ENCODE results near the gene COLQ. TPM values are rescaled to one million over a fixed set of nuclear protein-coding genes. Genes with fewer than 3 reads are reported as not detected.
A peak's percentile ranks its signal among the peaks of the same experiment; 100 is the strongest.

COLQ gene
- total and polyA plus RNA-seq, 8 donors: 1.9 to 12.6 (median 10.1) TPM

GRCh38 chr3:15556512-15556911, 35.0 kb upstream of the COLQ start:
- Histone ChIP-seq H3K4me3 (no peak overlapping the region), H3K36me3 (peaks cover 0 to 14% of the 10 kb centered on the region in 2 donors), H3K27me3 (no peaks in the 10 kb centered on the region), H3K4me1 (peaks cover 6 to 18% of the 10 kb centered on the region in 2 donors), H3K9me3 (no peaks in the 10 kb centered on the region), H3K27ac (peak overlapping the region; percentile 23 to 67)
- no peak for TF ChIP-seq CTCF (IDR thresholded peaks at IDR 0.05)
- no peak for DNase-seq
- intact Hi-C loops (cut with DNase I): loop anchor here in 1 of 2 donors (10.0 kb wide), 1 partner anchor 132 kb away; the partner anchor contains the start of genes EAF1 and METTL6
- ATAC-seq: peak; percentile 59

DNA sequence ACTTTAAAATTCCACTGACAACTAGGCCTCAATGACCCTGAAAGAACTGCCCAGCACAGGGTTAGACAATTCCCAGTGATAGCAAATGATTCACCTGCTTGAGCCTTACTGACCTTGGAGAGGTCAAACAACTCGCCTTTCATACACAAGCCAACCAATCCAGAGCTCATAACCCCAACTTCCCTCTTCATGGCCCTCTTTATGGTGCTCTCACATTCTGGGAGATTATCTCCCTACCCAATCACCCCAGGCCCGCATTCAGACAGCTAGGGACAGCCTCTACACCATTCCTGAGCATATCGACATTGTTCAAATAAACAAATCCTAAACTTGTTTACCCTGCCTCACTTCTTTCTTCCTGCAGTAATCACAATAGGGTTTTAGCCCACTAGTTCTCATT, 32.2 kb upstream of the COLQ start:
- no peaks in the 10 kb centered on the region for H3K27me3 ChIP-seq
- H3K36me3 ChIP-seq: no peaks in the 10 kb centered on the region
- H3K4me3 ChIP-seq: no peak overlapping the region
- peaks cover 6 to 18% of the 10 kb centered on the region in 2 donors for H3K4me1 ChIP-seq
- DNase-seq: no peak
- H3K27ac ChIP-seq: no peak overlapping the region
- no peak for TF ChIP-seq CTCF (IDR thresholded peaks at IDR 0.05)
- ATAC-seq: no peak
- intact Hi-C loops (cut with DNase I): loop anchor here in 1 of 2 donors (10.0 kb wide), 1 partner anchor 129 kb away; the partner anchor contains the start of genes EAF1 and METTL6
- no peaks in the 10 kb centered on the region for H3K9me3 ChIP-seq

GRCh38 chr3:15551902-15552301, 30.4 kb upstream of the COLQ start:
- no peak for ATAC-seq
- intact Hi-C loops (cut with DNase I): loop anchor here in 1 of 2 donors (10.0 kb wide), 1 partner anchor 127 kb away; the partner anchor contains the start of genes EAF1 and METTL6
- H3K4me3 ChIP-seq: no peak overlapping the region
- no peaks in the 10 kb centered on the region for H3K9me3 ChIP-seq
- DNase-seq: no peak
- H3K4me1 ChIP-seq: peaks cover 0 to 8% of the 10 kb centered on the region in 2 donors
- no peak for TF ChIP-seq CTCF (IDR thresholded peaks at IDR 0.05)
- no peaks in the 10 kb centered on the region for H3K36me3 ChIP-seq
- no peak overlapping the region for H3K27ac ChIP-seq
- no peaks in the 10 kb centered on the region for H3K27me3 ChIP-seq

GRCh38 chr3:15549846-15550245, 28.3 kb upstream of the COLQ start:
- intact Hi-C loops (cut with DNase I): loop anchor here in 1 of 2 donors (10.0 kb wide), 1 partner anchor 125 kb away; the partner anchor contains the start of genes EAF1 and METTL6
- H3K36me3 ChIP-seq: no peaks in the 10 kb centered on the region
- no peaks in the 10 kb centered on the region for H3K4me1 ChIP-seq
- no peak overlapping the region for H3K27ac ChIP-seq
- no peak for ATAC-seq
- TF ChIP-seq CTCF (IDR thresholded peaks at IDR 0.05): no peak
- H3K27me3 ChIP-seq: no peaks in the 10 kb centered on the region
- no peak for DNase-seq
- no peaks in the 10 kb centered on the region for H3K9me3 ChIP-seq
- no peak overlapping the region for H3K4me3 ChIP-seq

- no peaks in the 10 kb centered on the region for H3K4me1 ChIP-seq
- no peaks in the 10 kb centered on the region for H3K27me3 ChIP-seq
- H3K27ac ChIP-seq: no peak overlapping the region
- intact Hi-C loops (cut with DNase I): no loop called here
- H3K9me3 ChIP-seq: no peaks in the 10 kb centered on the region
- no peak for TF ChIP-seq CTCF (IDR thresholded peaks at IDR 0.05)
- H3K4me3 ChIP-seq: no peak overlapping the region
- DNase-seq: no peak
- H3K36me3 ChIP-seq: no peaks in the 10 kb centered on the region
- no peak for ATAC-seq
These were observed 21.1 kb upstream of the COLQ start for GRCh38 chr3:15542614-15543013.

All from left lung (tissue), 10 donors.